H1 (cell line): ENCODE data around the gene DCAF4. TPM values are rescaled to one million over a fixed set of nuclear protein-coding genes. Genes with fewer than 3 reads are reported as not detected.

Experiments
- CTCF ChIA-PET: fragments of 300-600 bp; sonication (Branson Sonifier 250); formaldehyde crosslinking; loops from one replicate; lab custom pipeline; 2021; ENCODE audit not compliant: partially characterized antibody; lab: Charles Lee
- POLR2A ChIA-PET: fragments of 300-600 bp; sonication (Branson Sonifier 250); formaldehyde crosslinking; loops from one replicate; lab custom pipeline; 2021; ENCODE audit warnings: inconsistent platforms; ENCODE audit not compliant: partially characterized antibody; lab: Charles Lee
- DNase-seq, 2 experiments: peaks; one replicate each; pipeline versions ENCODE4 v3.0.0 to v3.0.0-alpha.2; 2010 to 2022; ENCODE audit warnings: low spot score in 2 of 2, low read depth in 1 of 2, mixed read lengths in 1 of 2
- FAIRE-seq: peaks from 2 replicates; lab custom pipeline; 2011; peaks lifted over from hg19 to GRCh38; lab: Jason Lieb, UNC
- H2AFZ ChIP-seq: 2 replicates; pipeline ENCODE4 v1.8.1; 2012; ENCODE audit warnings: low read length, inconsistent platforms
- H2AK5ac ChIP-seq: 2 replicates; pipeline ENCODE4 v1.6.1; 2013; ENCODE audit warnings: low read depth, low read length
- H2BK120ac ChIP-seq: replicated peaks from 2 replicates; pipeline ENCODE3; 2013; ENCODE audit warnings: low read depth, low read length, inconsistent platforms
- H2BK12ac ChIP-seq: 2 replicates; pipeline ENCODE4 v1.6.1; 2013; ENCODE audit warnings: low read depth, low read length
- H2BK15ac ChIP-seq: 2 replicates; pipeline ENCODE4 v1.6.1; 2013; ENCODE audit warnings: low read length
- H2BK20ac ChIP-seq: 2 replicates; pipeline ENCODE4 v1.6.1; 2013; ENCODE audit warnings: low read length
- H2BK5ac ChIP-seq: 2 replicates; pipeline ENCODE4 v1.6.1; 2013; ENCODE audit warnings: low read depth, low read length
- H3K14ac ChIP-seq: 2 replicates; pipeline ENCODE4 v1.6.1; 2013; ENCODE audit warnings: inconsistent platforms; ENCODE audit not compliant: insufficient read length
- H3K18ac ChIP-seq: 2 replicates; pipeline ENCODE4 v1.6.1; 2013; ENCODE audit warnings: low read length; ENCODE audit errors: extremely low read depth
- H3K23ac ChIP-seq: 2 replicates; pipeline ENCODE4 v1.6.1; 2013; ENCODE audit warnings: inconsistent platforms; ENCODE audit not compliant: insufficient read length
- H3K23me2 ChIP-seq: 2 replicates; pipeline ENCODE4 v1.6.1; 2013; ENCODE audit warnings: low read depth, low read length
- H3K27ac ChIP-seq: 2 replicates; pipeline ENCODE4 v1.6.1; 2011; ENCODE audit warnings: low read depth, low read length, inconsistent platforms
- H3K27me3 ChIP-seq, 4 experiments: replicated peaks in 1 of 4; 1 replicate in 1 of 4; 2 replicates in 3 of 4; pipeline versions ENCODE4 v1.6.1 to v1.8.1; 2011 to 2013; ENCODE audit warnings: low read length in 3 of 4, mild to moderate bottlenecking in 3 of 4, inconsistent platforms in 2 of 4, mixed read lengths in 2 of 4, moderate library complexity in 1 of 4; ENCODE audit not compliant: control insufficient read depth in 3 of 4, insufficient read depth in 3 of 4; ENCODE audit errors: extremely low read depth in 1 of 4
- H3K36me3 ChIP-seq, 4 experiments: 2 replicates each; pipeline versions ENCODE4 v1.6.1 to v1.8.1; 2011 to 2013; ENCODE audit warnings: mild to moderate bottlenecking in 4 of 4, low read length in 3 of 4, moderate library complexity in 2 of 4, control low read depth in 1 of 4, inconsistent platforms in 1 of 4; ENCODE audit not compliant: insufficient read depth in 4 of 4, control insufficient read depth in 2 of 4
- H3K4ac ChIP-seq: replicated peaks from 2 replicates; pipeline ENCODE3; 2013; ENCODE audit warnings: low read length, low read depth, mixed read lengths, inconsistent platforms; ENCODE audit not compliant: insufficient read length
- H3K4me1 ChIP-seq, 4 experiments: replicated peaks in 1 of 4; 1 replicate in 1 of 4; 2 replicates in 3 of 4; pipeline versions ENCODE4 v1.6.1 to v1.8.1; 2011 to 2013; ENCODE audit warnings: low read length in 3 of 4, inconsistent platforms in 2 of 4, mixed read lengths in 1 of 4; ENCODE audit not compliant: insufficient read depth in 4 of 4, control insufficient read depth in 3 of 4
- H3K4me2 ChIP-seq, 2 experiments: 2 replicates each; pipeline versions ENCODE4 v1.6.1 to v1.8.1; 2011 to 2013; ENCODE audit warnings: low read depth in 2 of 2, low read length in 2 of 2, control low read depth in 1 of 2, inconsistent platforms in 1 of 2, mild to moderate bottlenecking in 1 of 2; ENCODE audit not compliant: insufficient read depth in 1 of 2
- H3K4me3 ChIP-seq, 4 experiments: fragments of 200-600, 300-600 bp in 1 of 4; sonication (generic), shearing (Covaris generic), sonication (Bioruptor Twin) in 1 of 4; 2 replicates each; pipeline versions ENCODE4 v1.5.1 to v1.8.1; 2011 to 2016; ENCODE audit warnings: low read length in 4 of 4, low read depth in 3 of 4, control low read depth in 2 of 4, inconsistent platforms in 2 of 4, mild to moderate bottlenecking in 2 of 4, mixed read lengths in 1 of 4, moderate library complexity in 1 of 4; ENCODE audit not compliant: insufficient read depth in 2 of 4; ENCODE audit errors: extremely low read depth in 1 of 4
- H3K56ac ChIP-seq: replicated peaks from 2 replicates; pipeline ENCODE3; 2013; ENCODE audit warnings: low read depth, mild to moderate bottlenecking, mixed read lengths, low read length, inconsistent platforms; ENCODE audit not compliant: insufficient read length
- H3K79me1 ChIP-seq: 2 replicates; pipeline ENCODE4 v1.6.1; 2013; ENCODE audit warnings: low read depth, low read length, control low read depth
- H3K79me2 ChIP-seq, 2 experiments: 2 replicates each; pipeline versions ENCODE4 v1.6.1 to v1.8.1; 2012 to 2013; ENCODE audit warnings: low read length in 2 of 2, mild to moderate bottlenecking in 2 of 2, inconsistent platforms in 1 of 2; ENCODE audit not compliant: insufficient read depth in 2 of 2, control insufficient read depth in 1 of 2
- H3K9ac ChIP-seq, 4 experiments: replicated peaks in 1 of 4; 1 replicate in 1 of 4; 2 replicates in 3 of 4; pipeline versions ENCODE4 v1.6.1 to v1.8.1; 2011 to 2013; ENCODE audit warnings: low read depth in 3 of 4, low read length in 3 of 4, control low read depth in 2 of 4, mild to moderate bottlenecking in 2 of 4, moderate library complexity in 2 of 4, inconsistent platforms in 1 of 4; ENCODE audit errors: extremely low read depth in 1 of 4
- H3K9me3 ChIP-seq, 2 experiments: 2 replicates each; pipeline versions ENCODE4 v1.6.1 to v1.8.1; 2012 to 2013; ENCODE audit warnings: mild to moderate bottlenecking in 2 of 2, moderate library complexity in 2 of 2, control low read depth in 1 of 2, inconsistent platforms in 1 of 2, low read depth in 1 of 2, low read length in 1 of 2, mixed read lengths in 1 of 2; ENCODE audit not compliant: insufficient read depth in 2 of 2
- H4K20me1 ChIP-seq, 2 experiments: replicated peaks in 1 of 2; 2 replicates each; pipeline versions ENCODE3 to v1.8.1; 2011 to 2013; ENCODE audit warnings: inconsistent platforms in 2 of 2, low read length in 2 of 2, mild to moderate bottlenecking in 1 of 2; ENCODE audit not compliant: insufficient read depth in 2 of 2, control insufficient read depth in 1 of 2
- H4K5ac ChIP-seq: 2 replicates; pipeline ENCODE4 v1.6.1; 2013; ENCODE audit warnings: low read length, low read depth, mixed read lengths, inconsistent platforms; ENCODE audit not compliant: insufficient read length
- H4K8ac ChIP-seq: 2 replicates; pipeline ENCODE4 v1.8.0; 2013; ENCODE audit warnings: mild to moderate bottlenecking, moderate library complexity, low read length, inconsistent platforms; ENCODE audit not compliant: insufficient read depth; ENCODE audit errors: extremely low read depth
- H4K91ac ChIP-seq: replicated peaks from 2 replicates; pipeline ENCODE3; 2013; ENCODE audit warnings: low read length, mixed read lengths, inconsistent platforms; ENCODE audit not compliant: insufficient read length
- POLR2A ChIP-seq, 2 experiments: IDR thresholded peaks; 1 replicate in 1 of 2; 2 replicates in 1 of 2; pipeline ENCODE4 v1.6.1; 2011; ENCODE audit warnings: low read depth in 2 of 2, low read length in 2 of 2, mild to moderate bottlenecking in 2 of 2; ENCODE audit errors: control extremely low read depth in 1 of 2
- SIN3A ChIP-seq, 2 experiments: IDR thresholded peaks in 1 of 2; conservative IDR thresholded peaks in 1 of 2; 2 replicates each; pipeline ENCODE4 v1.6.1; 2011 to 2012; ENCODE audit warnings: low read length in 2 of 2, improper control_type of control experiment in 1 of 2, low read depth in 1 of 2, mild to moderate bottlenecking in 1 of 2
- ZNF274 ChIP-seq: IDR thresholded peaks from 2 replicates; pipeline ENCODE4 v1.7.0; 2012; ENCODE audit warnings: low read length, borderline replicate concordance; ENCODE audit errors: extremely low read depth
- WGBS, 2 experiments: shearing (Covaris generic) in 1 of 2; methylation state at CpG; one replicate each; pipeline versions ENCODE4 v1.1.6 to v1.1.7; 2013 to 2015; ENCODE audit warnings: low lambda C conversion rate in 2 of 2, mixed read lengths in 2 of 2, inconsistent platforms in 1 of 2, low coverage in 1 of 2, missing lambda C conversion rate in 1 of 2; ENCODE audit not compliant: insufficient replicate concordance in 2 of 2, insufficient coverage in 1 of 2, insufficient read length in 1 of 2; ENCODE audit errors: extremely low coverage in 1 of 2, missing lambda C conversion rate in 1 of 2; 5-methylcytosine and 5-hydroxymethylcytosine counted together
- polyA plus RNA-seq, 7 experiments: library from polyadenylated mRNA; depleted of rRNA in 3 of 7; stranded (reverse) in 5 of 7; unstranded in 2 of 7; fragments of >200 nt in 5 of 7; fragments of 200-250 nt in 2 of 7; gene quantifications; 1 replicate in 5 of 7; 2 replicates in 1 of 7; 4 replicates in 1 of 7; pipeline versions ENCODE4 v1.2.1 to v1.2.3, GENCODE V29; 2011 to 2013; ENCODE audit warnings: missing spikeins in 2 of 7, mixed read lengths in 2 of 7
- total RNA-seq: library from RNA; stranded (reverse); fragmentation: NEBNext Ultra II Directional; extraction: Animal tissue kit (Norgen Biotek cat#: 25700); gene quantifications from 2 replicates; pipeline ENCODE4 v1.2.1, GENCODE V29; 2021

Gene DCAF4
- total and polyA plus RNA-seq, 2 of the 8 experiments (the other 6 are each of a cell fraction or from before 2014, with no cell fraction given), result 17.0 to 21.1 TPM

GRCh38 chr14:72932893-72933292 lies 6.6 kb downstream of the DCAF4 start:
- no peak overlapping the region for H3K4me3 ChIP-seq
- no peak overlapping the region for H2BK5ac ChIP-seq
- peaks cover 0 to 14% of the 10 kb centered on the region in 2 experiments; a peak in 2 of 4 replicates for H3K79me2 ChIP-seq
- H4K8ac ChIP-seq, result no peak overlapping the region
- peaks cover 4% of the 10 kb centered on the region; the same call in 1 of the 2 replicates for H3K79me1 ChIP-seq
- H2BK120ac ChIP-seq, result no peak overlapping the region
- H3K27me3 ChIP-seq, result no peaks in the 10 kb centered on the region
- H3K23me2 ChIP-seq, result no peaks in the 10 kb centered on the region
- no peak overlapping the region for H2BK20ac ChIP-seq
- H3K9me3 ChIP-seq, result 0 out of 4 replicates have a peak, but pooled peaks cover 0 to 3% of the 10 kb centered on the region in 2 experiments
- POLR2A ChIA-PET, result no interaction called here
- no peak overlapping the region for H2AK5ac ChIP-seq
- 93% methylated on average over 7 of the region's 7 CpGs; no CpG with 5 or more reads in 1 of the 2 experiments for WGBS, 2 experiments
- H3K27ac ChIP-seq, result no peak overlapping the region
- no peak overlapping the region for H4K5ac ChIP-seq
- no peak for DNase-seq
- H4K91ac ChIP-seq, result no peak overlapping the region
- H3K14ac ChIP-seq, result no peak overlapping the region
- no peak overlapping the region for H3K4me2 ChIP-seq
- no peaks in the 10 kb centered on the region for H4K20me1 ChIP-seq
- no peak overlapping the region for H3K18ac ChIP-seq
- FAIRE-seq, result no peak
- no peak overlapping the region for H3K56ac ChIP-seq
- H3K4me1 ChIP-seq, result peaks cover 0 to 7% (median 1%) of the 10 kb centered on the region in 4 experiments; a peak in 5 of 7 replicates
- no peak overlapping the region for H2BK12ac ChIP-seq
- no peak overlapping the region for H3K23ac ChIP-seq
- no peak overlapping the region for H3K9ac ChIP-seq
- CTCF ChIA-PET, result interaction anchor here (0.8 to 1.2 kb wide), 3 partner anchors 9 to 417 kb away, joined by 3 read pairs; no protein-coding TSS in a partner anchor
- no peak overlapping the region for H3K4ac ChIP-seq
- TF ChIP-seq ZNF274, result no peak
- no peak for TF ChIP-seq POLR2A (IDR thresholded peaks at IDR 0.05; ENCODE audit: control extremely low read depth in 1 of 2, low read depth in 2 of 2, low read length in 2 of 2)
- TF ChIP-seq SIN3A (conservative IDR thresholded peaks at IDR 0.05 in 1 of 2, IDR thresholded peaks at IDR 0.05 in 1 of 2; ENCODE audit: low read depth in 1 of 2, low read length in 2 of 2), result no peak
- TF ChIP-seq, all 59 proteins: peak for 0
- Histone ChIP-seq H3K36me3 (peaks cover 0 to 3% (median under 1%) of the 10 kb centered on the region in 4 experiments; a peak in 5 of 8 replicates), H2AFZ (no peak overlapping the region), H2BK15ac (no peak overlapping the region)
